Mammary microvascular endothelial cell (primary cell): Measurements from ENCODE around the gene RCOR3. TPM values are rescaled to one million over a fixed set of nuclear protein-coding genes. Genes with fewer than 3 reads are reported as not detected.

Experiments
- total RNA-seq: library from RNA; depleted of rRNA; stranded (reverse); fragments of >200 nt; gene quantifications from 2 replicates; pipeline ENCODE4 v1.2.3, GENCODE V29; 2015

The RCOR3 gene
- total RNA-seq, result 9.6 and 10.3 TPM in 2 replicates

DNA sequence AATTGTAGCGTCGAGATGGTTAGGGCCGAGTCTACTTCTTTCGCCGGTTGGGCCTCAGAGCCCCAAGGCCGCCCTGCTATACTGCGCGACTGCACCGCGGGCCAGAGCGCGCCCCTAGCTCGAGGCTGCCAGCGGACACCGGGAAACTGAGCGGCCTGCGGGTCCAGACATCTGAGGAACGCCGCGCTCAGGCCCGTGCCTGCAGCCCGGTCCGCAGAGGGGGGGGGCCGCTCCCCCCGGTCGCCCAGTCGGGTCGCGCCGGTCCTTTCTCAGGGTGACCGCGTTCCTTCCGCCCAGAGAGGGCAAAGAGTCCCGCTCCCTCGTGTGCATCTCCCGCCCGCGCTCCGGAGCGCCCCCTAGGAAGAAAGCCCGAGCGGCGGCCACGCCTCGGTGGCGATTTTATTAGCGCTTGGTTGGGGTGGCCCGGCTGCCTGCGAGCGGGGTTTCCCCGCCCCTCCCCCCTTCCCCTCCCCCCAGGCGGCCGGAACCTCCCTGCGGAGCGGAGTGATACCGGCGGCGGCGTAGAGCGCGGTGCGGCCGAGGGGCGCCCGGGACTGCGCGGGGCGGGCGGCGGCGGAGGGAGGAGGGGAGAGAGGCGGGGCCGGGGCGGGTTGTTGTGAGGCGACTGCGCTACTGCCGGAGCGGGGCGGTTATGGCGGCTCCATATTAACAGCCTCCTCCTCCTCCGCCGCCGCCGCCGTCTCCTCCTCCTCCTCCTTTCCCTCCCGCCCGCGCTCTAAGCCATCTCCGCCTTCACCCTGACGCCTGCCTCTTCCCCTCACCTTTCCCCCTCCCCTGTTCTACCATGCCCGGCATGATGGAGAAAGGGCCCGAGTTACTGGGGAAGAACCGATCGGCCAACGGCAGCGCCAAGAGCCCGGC, at the start of gene RCOR3:
Gene RCOR3, plus strand, starts transcription at position 611 of the 882 bp plus-strand sequence. Its CDS starts 195 bp downstream, at position 806.

DNA sequence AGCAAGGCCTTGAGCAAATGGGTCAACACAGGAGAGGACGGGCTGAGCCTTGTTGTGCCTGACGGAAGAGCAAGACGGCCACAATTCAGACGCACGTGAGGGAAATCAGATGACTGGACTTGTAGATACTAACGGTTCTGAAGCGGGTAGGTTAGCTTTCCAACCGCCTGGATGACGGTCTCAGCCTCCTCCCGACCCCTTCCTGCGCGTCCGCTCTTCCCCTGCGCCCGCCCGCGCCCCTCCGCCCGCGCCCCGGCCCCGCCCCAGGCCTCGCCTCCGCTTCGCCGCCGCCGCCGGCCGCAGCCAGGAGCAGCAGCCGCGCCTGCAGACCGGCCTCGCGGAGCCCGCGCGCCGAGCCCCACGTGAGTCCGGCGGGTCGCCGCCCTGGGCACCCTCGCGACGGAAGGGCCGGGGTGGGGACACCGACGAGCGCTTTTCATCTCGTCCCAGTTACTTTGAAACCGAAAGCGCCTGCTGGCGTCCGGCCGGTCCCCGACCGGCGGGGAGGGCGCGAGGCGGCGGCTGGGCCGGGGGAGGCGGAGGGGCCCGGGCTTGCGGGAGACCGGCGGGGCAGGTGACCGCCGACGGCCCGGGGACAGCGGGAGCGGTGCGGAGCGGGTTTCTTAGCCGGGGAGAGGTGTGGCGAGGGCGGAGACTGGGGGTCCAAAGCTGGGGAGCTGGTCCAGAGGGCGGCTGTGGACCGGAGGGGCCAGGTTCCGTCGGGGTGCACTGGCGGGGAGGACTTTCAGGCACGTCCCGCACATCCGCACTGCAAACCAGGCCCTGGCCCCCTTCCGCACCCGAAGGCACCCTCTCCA, 67.6 kb downstream of the RCOR3 start, which contains the start of gene TRAF5:
Gene TRAF5, plus strand, starts transcription at position 306 of the 818 bp plus-strand sequence. CDS start 26,407 bp downstream, outside the sequence.

Other genes starting within 250 kb of the RCOR3 start
- gene KCNH1, start 125.2 kb upstream of the RCOR3 start, total RNA-seq, result not detected in 2 replicates
- gene TRAF5, start 67.5 kb downstream of the RCOR3 start, total RNA-seq, result 4.1 and 6.6 TPM in 2 replicates
- not detected in 2 replicates for gene RD3, start 232.8 kb downstream of the RCOR3 start, total RNA-seq